HK-2 (cell line): ENCODE measurements around the gene ARMC12.

Experiments
- DNase-seq: peaks from one replicate; pipeline ENCODE4 v3.0.0-alpha.2; 2018; ENCODE audit not compliant: unreplicated experiment

Gene ARMC12

GRCh38 chr6:35718375-35718736 lies 18.5 kb upstream of the ARMC12 start:
- DNase-seq: no peak

- DNase-seq: no peak
These were observed 17.9 kb upstream of the ARMC12 start for GRCh38 chr6:35718911-35719381.

- DNase-seq: no peak
These were observed 17.4 kb upstream of the ARMC12 start for GRCh38 chr6:35719404-35719829.

GRCh38 chr6:35719830-35720733 lies 16.8 kb upstream of the ARMC12 start:
- no peak for DNase-seq

GRCh38 chr6:35722121-35722761 lies 14.6 kb upstream of the ARMC12 start:
- DNase-seq: no peak

DNA sequence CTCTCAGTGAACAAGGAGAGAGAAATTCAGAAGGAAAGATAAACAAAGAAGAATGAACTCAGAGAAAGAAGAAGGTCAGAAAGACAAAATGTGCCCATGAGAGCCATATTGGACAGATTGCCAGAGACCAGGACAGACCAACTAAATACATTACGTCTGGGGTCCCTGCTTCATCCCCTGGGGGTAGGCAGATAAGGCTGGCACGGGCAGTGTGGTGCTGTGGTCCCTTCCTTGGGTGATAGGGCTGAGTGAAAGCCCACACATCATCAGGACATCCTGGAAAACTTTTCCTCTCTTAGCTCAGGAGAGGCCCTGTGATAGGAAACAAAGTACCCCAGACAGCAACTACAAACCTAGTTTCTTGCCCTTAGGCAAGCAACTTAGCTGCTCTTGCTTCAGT lies 13.2 kb upstream of the ARMC12 start:
- DNase-seq: no peak

GRCh38 chr6:35724059-35724458 lies 12.8 kb upstream of the ARMC12 start:
- no peak for DNase-seq

DNA sequence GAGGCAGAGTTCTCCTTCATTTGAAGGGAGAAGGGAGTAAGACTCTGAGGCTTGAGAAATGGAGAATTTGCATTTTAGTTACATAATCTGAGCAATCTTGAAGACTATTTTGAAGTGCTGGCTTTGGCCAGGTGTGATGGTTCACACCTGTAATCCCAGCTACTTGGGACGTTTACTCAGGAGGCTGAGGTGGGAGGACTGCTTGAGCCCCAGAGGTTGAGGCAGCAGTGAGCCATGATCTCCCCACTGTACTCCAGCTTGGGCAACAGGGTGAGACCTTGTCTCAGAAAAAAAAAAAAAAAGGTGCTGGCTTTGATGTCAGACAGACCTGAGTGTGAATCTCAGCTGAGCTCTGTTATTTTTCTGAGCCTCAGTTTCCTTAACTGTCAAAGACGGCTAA lies 12.4 kb upstream of the ARMC12 start:
- DNase-seq: no peak

DNA sequence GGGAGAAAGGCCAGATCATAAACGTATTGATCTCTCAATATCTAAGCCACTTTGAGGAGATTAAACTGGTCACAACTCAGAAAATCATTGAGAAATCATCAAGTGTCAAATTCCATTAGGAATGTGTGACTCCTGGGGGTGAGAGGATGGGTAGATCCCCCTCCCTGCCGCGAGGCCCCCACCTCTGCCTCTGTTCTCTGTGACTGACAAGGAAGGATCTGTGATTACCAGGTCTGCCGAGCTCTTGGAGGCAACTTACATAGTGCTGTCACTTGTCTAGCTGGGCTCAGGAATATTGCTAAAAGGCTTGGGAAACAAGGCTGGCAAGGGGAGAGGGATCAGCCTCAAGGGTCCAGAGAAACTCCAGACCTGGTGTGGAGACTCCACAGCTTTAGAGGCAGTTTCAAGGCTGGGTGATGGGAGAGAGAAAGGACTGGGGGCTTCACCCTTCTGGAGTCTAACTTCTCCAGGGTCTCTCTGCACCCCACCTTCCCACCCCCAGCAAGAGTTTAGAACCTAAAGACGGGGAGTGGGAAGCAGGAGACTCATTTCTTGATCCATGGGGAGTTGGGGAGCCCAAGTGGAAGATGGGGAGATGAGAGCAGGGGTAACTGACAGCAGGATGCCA lies 11.6 kb upstream of the ARMC12 start:
- no peak for DNase-seq

- no peak for DNase-seq
These were observed 11.0 kb upstream of the ARMC12 start for GRCh38 chr6:35725721-35726438.

- peak; percentile 67 for DNase-seq
These were observed 9.4 kb upstream of the ARMC12 start for GRCh38 chr6:35727231-35727934.

- DNase-seq: peak; percentile 85
These were observed 8.7 kb upstream of the ARMC12 start for GRCh38 chr6:35727935-35728682.

DNA sequence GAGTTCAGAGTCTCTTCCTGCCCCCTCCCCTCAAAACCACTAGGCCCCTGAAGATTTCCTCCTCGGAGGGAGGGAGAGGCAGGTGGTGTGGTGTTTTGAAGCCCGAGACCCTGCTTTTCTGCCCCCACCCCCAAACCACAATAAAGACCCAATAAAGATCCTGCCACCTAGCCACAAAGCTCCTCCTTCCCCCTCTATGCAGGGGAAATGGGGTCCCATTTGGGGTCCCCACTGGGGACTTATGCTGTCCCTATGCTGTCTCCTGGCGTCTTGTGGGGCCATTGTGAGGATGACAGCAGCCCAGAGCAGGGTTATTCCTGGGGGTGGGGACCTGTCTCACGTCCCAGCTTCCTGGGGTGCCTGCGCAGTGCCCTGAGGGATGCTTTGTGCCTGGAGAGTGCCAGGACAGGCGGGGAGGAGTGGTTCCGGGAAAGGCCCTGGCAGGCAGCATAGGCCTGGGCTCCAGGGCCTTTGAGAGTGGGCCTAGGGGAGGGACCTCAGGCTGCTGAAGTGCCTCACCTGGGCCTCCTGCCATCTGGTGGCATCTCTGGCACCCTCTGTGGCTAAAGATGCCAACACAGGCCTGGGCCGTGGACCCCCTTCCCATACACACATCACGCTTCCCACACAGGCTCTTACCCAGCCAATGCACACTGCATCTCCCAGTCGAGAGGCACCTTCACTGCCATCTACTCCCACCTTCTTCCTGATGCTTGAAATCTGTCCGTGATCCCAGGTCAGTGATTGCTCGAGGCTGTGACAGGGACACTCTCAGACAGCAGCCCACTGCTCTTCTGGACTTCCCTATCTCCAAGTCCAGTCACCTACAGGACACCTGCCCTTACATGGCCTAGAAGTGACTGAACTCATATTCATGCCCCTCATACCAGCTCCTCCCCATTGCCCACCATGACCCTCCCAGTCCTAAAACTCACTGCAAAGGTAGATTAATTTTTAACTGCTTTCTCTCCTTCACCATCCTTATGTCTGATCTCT lies 7.9 kb upstream of the ARMC12 start:
- no peak for DNase-seq

GRCh38 chr6:35729722-35730121 lies 7.1 kb upstream of the ARMC12 start:
- no peak for DNase-seq

GRCh38 chr6:35730745-35731413 lies 6.0 kb upstream of the ARMC12 start:
- DNase-seq: no peak

- peak; percentile 66 for DNase-seq
These were observed 5.5 kb upstream of the ARMC12 start for GRCh38 chr6:35731414-35731735.

DNA sequence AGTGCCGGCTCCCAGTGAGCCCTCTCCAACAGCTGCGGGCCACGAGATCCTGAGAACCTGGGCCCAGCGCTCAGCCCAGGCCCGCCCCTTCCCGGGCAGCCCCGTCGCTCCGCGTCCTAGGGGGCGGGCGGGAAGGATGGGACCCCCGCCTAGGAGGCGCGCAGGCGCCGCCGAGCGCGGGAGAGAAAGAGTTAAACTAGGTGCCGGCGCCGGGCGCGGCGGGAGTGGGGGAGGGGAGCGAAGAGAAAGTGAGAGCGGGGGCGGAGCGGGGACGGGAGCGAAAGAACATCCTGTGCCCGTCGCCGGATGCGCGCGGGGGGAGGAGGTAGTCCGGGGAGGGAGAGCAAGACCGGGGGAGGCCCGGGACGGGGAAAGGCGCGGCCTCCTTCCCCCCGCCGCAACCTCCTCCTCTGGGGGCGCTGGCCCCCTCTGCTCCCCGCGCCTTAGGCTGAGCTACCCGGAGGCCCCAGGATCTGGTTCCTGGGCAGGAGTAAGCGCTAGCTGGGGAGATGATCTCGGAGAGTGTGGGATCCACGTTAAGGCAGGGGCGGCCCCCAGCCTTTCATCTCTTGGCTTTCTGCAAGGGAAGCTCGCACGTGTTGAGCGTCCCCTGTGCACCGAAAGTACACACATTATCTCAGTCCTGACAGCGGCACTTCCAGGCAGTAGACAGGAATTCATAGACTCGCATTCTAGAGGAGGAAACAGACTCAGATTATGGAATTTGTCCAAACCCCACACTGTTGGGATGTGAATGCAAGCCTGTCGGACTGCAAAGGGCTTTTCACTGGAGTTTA lies 4.9 kb upstream of the ARMC12 start:
- peak; percentile 80 for DNase-seq

DNA sequence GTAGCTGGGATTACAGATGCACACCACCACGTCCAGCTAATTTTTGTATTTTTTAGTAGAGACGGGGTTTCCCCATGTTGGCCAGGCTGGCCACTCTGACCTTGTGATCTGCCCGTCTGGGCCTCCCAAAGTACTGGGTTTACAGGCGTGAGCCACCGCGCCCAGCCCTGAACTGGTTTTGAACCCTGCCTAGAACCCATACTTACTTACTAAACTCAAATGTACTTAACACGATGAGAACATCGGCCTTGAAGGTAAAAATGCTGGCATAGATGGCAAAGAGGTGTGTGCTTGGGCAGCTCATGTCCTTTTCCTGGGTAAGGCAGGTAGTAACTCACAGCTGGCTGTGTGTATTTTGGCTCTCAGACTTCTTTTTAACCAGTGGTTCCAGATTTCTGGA lies 3.2 kb upstream of the ARMC12 start:
- DNase-seq: no peak
